HG03521 (cell line): Measurements from ENCODE around the gene LINGO3.

Experiments
- ATAC-seq: cut with Tn5 transposase; IDR thresholded peaks from one replicate; pipeline ENCODE4 v1.9.1; 2021; ENCODE audit warnings: mild to moderate bottlenecking, moderate library complexity; ENCODE audit not compliant: unreplicated experiment

LINGO3 gene

DNA sequence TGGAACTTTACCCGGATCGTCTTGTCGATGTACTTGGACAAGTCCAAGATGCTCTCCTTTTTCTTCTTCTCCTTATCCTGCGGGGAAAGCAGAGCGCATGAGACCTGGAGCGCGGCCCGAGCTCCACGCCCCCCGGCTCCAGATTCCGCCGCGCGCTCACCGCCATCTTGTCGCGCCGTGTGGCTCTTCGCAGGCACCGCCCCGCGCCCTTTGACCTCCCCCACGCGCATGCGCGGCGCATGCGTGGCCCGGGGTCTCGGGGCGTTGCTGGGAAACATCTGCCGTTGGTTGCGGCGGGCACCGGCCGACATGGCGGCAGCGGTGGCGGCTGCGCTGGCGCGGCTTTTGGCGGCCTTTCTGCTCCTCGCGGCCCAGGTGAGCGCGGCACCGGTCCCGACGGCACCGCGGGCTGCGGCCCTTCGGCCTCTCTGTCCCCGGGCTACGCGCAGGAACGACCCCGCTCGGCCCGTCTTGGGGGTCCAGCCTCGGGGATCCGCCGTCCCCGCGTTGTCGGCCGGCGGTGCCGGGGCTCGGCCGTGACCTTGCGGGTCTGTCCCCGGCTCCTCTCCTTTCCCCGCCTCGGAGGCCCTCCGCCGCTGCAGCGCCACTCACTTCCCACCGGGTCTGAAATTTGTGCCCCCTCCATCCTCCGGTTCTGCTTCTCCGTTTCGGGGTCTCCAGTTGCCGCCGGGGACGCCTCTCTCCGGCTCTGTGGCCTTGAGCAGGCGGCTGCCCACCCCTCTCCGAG is 20.6 kb upstream of the LINGO3 start, which contains the start of the genes LSM7 and SPPL2B:
Gene LSM7 (minus strand): TSS at position 186 of the 748 bp plus-strand sequence. CDS start 20 bp downstream, at position 166.
Gene SPPL2B (plus strand): TSS at position 284 of the 748 bp plus-strand sequence. CDS start 26 bp downstream, at position 310.
- ATAC-seq = peak; percentile 61

GRCh38 chr19:2327773-2328400 is 19.9 kb upstream of the LINGO3 start:
- no peak for ATAC-seq

GRCh38 chr19:2326699-2327360 is 18.9 kb upstream of the LINGO3 start:
- ATAC-seq = no peak

- no peak for ATAC-seq
Observed at GRCh38 chr19:2325281-2326046, 17.5 kb upstream of the LINGO3 start.

DNA sequence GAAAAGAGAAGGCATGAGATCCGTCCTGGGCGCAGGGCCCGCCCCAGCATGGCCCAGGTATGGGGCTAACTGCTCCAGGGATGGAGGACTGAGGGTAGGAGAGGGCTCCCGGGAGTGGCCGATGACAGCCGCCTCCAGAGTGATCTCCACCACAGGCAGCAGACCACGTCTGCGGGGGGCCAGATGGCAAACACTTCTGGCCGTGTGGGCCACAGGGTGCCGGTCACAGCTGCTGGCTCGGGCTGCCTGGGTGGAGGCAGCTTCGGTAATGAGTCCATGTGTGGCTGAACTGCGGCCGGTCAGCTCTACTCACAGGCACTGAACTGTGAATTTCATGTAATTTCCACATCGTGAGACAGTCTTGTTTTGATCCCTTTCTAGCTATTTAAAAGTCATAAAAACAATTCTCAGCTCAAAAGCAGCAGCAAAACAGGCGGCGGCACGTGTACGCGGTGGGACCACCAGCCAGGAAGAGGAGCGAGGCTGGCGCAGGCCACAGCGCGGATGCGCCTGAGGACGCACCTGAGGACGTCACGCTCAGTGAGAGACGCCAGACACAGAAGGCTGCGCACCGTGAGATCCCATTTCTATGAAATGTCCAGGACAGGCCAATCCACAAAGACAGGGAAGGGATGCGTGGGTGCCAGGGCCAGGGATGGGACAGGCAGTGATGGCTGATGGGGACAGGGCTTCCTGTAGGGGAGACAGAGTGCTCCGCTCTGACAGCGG is 16.4 kb upstream of the LINGO3 start:
- ATAC-seq = no peak

DNA sequence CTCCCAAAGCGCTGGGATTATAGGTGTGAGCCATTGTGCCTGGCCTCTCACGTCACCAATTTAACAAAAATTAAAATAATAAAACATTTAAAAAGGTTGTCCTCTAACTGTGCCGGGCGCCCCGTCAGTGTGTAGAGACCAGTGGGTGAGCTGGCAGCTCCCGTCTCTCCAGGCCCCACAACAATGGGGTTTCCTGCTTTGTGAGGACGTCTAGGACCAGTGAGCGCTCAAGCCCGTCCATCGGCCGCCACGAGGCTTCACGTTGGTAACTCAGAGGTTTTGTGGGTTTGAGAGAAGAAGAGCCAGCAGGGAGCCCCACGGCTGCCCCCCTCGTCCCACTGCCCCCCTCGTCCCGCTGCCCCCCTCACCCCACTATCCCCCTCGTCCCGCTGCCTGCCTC is 15.8 kb upstream of the LINGO3 start:
- ATAC-seq = no peak

DNA sequence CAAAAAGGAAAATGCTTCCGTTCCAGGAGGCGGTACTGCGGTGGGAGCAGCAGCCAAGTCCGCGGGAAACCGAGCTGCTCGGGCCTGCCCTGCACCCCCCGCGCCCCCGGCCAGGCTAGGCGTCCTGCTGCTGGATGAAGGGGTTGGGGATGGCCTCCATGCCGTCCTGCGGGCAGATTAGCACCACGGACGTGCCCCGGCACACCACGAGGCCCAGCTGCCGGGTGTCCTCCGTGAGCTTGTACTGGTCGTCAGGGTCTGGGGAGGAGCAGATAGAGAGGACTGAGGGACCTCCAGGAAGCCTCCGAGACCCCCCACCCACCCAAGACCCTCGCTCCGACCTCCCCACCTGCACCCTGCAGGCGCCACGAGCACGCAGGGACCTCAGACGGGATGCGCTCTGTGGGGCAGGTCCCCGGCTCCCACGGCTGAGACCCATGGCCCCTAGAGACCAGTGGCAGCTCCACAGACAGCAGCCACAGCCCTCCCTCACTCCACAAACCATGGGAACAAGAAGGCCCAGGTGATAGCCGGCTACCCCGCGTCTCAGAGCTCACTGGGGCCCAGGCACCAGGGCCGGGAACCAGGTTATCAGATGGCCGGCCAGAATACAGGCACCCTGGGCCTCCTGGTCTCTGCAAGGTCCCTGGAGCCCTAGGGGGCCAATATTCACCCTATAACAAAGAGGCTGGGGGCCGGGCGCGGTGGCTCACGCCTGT is 13.8 kb upstream of the LINGO3 start:
- ATAC-seq = no peak

DNA sequence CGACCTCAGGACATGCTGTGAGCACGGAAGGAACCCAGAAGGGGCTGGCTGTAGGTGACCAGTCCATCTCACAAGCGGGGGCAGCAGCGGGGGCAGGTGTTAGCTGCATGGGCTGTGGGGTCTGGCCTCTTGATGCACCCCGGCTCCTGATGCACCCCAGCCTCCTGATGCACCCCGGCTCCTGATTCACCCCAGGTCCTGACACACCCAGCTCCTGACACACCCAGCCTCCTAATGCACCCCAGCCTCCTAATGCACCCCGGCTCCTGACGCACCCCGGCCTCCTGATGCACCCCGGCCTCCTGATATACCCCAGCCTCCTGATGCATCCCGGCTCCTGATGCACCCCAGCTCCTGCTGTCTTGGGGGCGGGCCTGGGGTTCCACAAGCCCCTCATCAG is 13.0 kb upstream of the LINGO3 start:
- no peak for ATAC-seq

GRCh38 chr19:2320049-2320448 is 12.1 kb upstream of the LINGO3 start:
- no peak for ATAC-seq

GRCh38 chr19:2319551-2319950 is 11.6 kb upstream of the LINGO3 start:
- no peak for ATAC-seq

- no peak for ATAC-seq
Observed at GRCh38 chr19:2318923-2319322, 11.0 kb upstream of the LINGO3 start.

DNA sequence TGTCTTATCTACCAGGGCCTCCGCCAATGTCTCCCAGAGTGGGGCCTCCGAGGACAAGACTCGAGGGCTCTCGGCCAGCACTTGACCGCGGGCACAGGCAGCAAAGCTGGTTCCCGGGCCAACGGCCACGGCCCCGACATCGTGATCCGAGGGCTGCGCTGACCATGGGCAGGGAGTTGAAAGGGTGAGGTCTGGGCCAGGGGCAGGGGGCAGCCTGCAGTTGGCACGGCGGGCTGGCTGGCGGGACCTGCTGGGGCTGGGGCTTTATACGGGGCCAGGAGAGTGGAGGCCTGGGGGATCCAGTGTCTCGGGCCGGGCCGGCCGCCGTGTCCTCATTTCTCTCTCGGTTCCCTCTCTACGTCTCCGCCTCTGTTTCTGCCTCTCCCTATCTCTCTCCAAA is 9.8 kb upstream of the LINGO3 start:
- ATAC-seq = no peak

DNA sequence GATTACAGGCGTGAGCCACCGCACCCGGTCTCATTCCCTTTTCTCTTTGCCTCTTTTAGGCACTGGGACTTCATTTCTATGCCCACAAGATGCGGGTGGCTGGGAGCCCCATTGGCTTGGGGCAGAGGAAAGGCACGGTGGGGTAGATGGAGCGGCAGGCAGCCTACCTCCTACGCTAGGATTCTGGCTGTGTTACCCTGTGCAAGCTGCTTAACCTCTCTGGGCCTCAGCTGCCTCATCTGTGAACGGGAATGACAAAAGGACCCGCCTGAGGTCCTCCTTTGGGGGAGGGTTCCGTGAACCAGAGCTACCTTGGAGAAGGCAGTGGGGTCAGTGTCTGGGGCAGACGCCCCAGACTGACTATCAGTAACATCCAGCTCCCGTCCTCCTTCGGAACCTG is 9.3 kb upstream of the LINGO3 start:
- no peak for ATAC-seq

DNA sequence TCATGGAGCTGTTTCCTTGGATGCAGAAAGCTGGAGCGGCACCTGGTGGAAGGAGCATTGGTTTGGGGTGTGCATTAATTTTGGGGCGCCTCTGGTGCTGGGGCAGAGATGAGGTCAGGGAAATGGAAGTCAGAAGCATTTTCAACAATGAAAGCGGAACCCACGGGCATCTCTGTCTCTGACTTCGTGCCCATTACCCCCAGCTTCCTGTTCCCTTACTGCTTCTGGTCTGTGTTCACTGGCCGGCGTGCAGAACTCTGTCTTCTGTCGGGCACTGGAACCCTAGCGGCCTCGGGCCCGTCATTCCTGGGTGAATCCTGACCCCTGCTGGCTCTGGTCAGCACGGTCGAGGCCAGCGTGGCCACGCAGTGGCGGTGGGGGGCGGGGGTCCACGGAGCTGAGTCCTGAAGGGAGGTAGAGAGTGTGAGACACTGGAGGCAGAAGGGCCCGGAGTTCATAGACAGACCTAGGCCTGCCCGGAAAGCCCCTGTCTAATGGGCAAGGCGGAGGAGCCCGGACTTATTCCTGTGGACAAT is 7.9 kb upstream of the LINGO3 start:
- no peak for ATAC-seq

- no peak for ATAC-seq
Observed at GRCh38 chr19:2315121-2315817, 7.3 kb upstream of the LINGO3 start.

DNA sequence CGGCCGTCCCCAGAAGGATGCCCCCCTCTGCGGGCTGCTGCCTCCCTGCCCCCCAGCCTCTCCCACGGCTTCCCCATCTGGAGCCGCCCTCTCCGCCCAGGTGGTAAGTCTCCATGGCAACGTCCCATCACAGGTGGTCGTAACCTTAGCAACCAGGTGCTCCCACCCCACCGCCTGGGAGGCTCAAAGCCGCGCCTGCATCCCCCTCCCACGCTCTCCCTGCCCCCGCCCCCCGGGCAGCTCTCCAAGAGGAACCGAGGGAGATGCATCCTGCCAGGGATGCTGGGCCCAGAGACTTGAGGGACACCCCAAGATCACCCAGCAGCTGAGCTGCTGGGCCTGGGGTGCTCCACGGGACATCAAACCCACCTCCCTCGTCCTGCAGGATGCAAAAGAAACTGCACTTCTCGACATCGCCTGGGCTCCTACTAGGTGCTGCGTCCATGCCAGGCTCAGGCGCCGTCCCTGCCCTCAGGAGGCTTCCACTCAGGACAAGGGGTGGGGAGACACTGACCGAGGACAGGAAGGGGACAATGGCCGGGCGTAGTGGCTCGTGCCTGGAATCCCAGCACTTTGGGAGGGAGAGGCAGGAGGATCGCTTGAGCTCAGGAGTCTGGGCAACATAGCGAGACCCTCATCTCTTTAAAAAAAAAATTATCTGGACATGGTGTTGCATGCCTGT is 5.0 kb upstream of the LINGO3 start:
- ATAC-seq = no peak

- ATAC-seq = no peak
Observed at GRCh38 chr19:2311093-2311492, 3.1 kb upstream of the LINGO3 start.

DNA sequence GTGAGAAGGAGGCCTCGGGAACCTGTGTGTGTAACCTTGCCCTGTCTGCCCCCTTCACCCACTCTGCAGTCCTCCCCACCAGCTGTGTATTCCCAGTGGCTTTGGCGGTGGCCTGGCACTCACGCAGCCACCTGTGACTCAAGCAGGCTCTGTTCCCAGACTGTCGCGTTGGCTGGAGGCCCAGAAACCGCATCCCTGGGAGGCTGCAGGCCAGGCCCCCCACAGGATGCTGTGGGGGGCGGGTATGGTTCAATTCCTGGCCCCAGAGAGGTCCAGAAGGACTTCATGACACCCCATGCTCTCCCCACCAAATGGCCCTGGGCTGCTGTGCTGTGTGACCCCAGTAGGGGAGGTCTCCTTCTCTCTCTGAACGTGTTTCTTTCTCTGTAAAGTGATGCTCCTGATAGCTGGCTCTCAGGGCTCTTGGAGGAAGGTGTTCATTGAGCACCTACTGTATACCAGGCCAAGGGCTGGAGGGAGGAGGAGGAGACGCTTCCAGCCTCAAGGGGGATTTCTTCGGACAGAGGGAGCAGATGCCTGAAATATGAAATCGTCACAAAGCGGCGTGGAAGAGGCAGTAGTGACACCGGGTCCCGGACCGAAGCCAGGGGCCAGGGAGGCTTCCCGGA is 1.9 kb upstream of the LINGO3 start:
- ATAC-seq = no peak
